HL-60/S4 treated with retinoic acid at 250 ng/mL for 4 days and 3 days (cell line): ENCODE data around the gene KRTAP23-1.

Source experiments
- in situ Hi-C: fragments of 300-500 bp; cut with MboI; formaldehyde crosslinking; loops from 2 replicates; pipeline ENCODE4 v1.7.0; 2022; ENCODE audit warnings: low sequenced_read_pairs

KRTAP23-1 gene

GRCh38 chr21:30315701-30316100 lies 32.7 kb downstream of the KRTAP23-1 start:
- in situ Hi-C loops, result no loop called here

GRCh38 chr21:30306884-30307283 lies 41.5 kb downstream of the KRTAP23-1 start:
- in situ Hi-C loops, result no loop called here

- in situ Hi-C loops, result no loop called here
These were observed 43.3 kb downstream of the KRTAP23-1 start for GRCh38 chr21:30305136-30305535.
